GM18909 (cell line): ENCODE data around the gene TMEM179B.

ENCODE experiments used
- ATAC-seq: cut with Tn5 transposase; IDR thresholded peaks from one replicate; pipeline ENCODE4 v1.9.1; 2021; ENCODE audit warnings: mild to moderate bottlenecking; ENCODE audit not compliant: unreplicated experiment, poor library complexity

TMEM179B gene

GRCh38 chr11:62831520-62832335, 44.5 kb downstream of the TMEM179B start, which contains the start of gene STX5:
STX5 (minus strand) TSS chr11:62832051; CDS start chr11:62831243, 808 bp downstream.
- peak; percentile 86 for ATAC-seq

GRCh38 chr11:62832336-62833234, 45.4 kb downstream of the TMEM179B start, which contains the start of gene TEX54:
TEX54 (minus strand) TSS chr11:62832841.
- peak; percentile 16 for ATAC-seq

GRCh38 chr11:62835336-62835735, 48.1 kb downstream of the TMEM179B start:
- no peak for ATAC-seq

DNA sequence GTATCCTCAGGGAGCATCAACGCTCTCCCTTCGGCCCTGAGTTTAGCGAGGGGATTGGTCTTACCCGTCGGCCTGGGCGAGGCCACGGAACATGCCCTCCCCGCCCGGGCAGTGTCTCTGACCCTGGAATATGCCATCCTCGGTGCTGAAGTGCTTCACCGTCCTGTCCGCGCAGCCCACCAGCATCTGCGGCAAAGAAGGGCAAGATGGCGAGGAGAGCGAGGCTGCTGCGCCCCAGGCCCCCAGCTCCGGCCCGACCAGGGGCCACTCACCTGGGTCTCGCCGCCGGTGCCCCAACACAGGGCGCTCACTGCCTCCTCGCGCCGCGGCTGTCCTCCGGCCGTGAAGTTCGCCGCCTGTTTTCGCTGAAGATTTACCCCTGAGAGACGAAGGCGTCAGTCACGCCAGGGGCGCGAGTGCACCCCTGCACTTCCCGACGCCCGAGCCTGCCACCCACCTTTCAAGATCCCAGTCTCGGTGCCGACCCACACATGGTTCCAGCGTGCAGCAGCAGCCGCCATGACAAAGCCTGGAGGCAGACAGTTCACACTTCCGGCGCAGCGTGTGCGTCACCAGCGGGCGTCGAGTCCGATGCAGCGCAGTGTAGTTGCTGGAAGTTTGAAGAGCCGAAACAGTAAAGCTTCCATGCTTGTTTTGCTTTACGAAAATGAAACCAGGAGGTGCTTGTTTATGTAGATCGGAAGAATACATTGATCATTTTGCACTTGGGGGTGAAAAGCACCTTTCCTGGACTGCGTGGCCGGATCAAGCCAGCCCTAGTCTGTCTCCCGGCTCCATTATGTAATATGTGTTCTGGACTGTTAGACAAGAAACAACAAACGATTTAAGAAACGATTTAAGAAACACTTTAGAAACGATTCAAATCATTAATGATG, 52.1 kb downstream of the TMEM179B start, which contains the start of gene WDR74:
Gene WDR74, minus strand, starts transcription at position 541 of the 896 bp plus-strand sequence. Its CDS starts 20 bp downstream, at position 521.
- ATAC-seq, result peak; percentile 55
